GM21576 (cell line): ENCODE results near the gene SP6.

Source experiments
- ATAC-seq: cut with Tn5 transposase; IDR thresholded peaks from one replicate; pipeline ENCODE4 v1.9.1; 2021; ENCODE audit warnings: mild to moderate bottlenecking, moderate library complexity; ENCODE audit not compliant: unreplicated experiment

SP6 gene

GRCh38 chr17:47857551-47858455, 6.8 kb upstream of the SP6 start:
- ATAC-seq: no peak

DNA sequence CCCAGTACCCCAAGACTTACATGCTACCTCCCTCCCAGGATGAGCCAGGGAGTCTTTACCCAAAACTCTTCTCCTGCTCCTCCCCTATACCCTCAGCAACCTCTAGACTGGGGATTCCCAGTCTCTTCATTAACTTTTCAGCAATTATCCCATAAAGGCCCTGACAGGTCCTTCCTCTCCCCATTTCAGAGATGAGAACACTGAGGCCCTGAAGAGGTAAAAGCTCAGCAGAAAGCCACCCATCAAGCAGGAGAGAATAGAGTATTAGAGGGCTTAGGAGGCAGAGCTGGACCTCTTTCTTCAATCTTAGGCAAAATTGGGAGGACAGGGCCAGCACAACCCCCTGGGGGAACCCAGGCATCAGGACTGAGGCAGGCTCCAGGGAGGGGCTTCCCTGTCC, 5.9 kb upstream of the SP6 start:
- ATAC-seq: no peak

DNA sequence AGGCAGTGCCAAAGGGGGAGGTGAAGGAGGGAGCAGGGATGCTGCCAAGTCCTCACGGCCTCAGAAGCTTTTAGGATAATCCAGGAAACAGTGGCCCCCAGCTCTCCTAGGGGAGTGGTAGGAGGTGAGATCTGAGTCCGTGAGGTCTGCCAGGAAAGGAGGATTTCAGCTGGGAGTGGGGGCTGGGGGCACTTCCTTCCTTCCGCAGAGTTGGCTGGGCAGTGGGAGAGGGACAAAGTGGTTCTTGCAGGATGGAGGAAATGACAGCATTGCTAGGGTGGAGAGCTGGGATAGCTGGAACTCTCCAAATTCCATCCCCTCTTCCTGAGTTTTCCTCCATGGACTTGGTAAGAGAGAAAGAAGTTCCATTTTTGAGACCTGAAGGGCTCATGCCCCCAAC, 4.8 kb upstream of the SP6 start:
- ATAC-seq: no peak

DNA sequence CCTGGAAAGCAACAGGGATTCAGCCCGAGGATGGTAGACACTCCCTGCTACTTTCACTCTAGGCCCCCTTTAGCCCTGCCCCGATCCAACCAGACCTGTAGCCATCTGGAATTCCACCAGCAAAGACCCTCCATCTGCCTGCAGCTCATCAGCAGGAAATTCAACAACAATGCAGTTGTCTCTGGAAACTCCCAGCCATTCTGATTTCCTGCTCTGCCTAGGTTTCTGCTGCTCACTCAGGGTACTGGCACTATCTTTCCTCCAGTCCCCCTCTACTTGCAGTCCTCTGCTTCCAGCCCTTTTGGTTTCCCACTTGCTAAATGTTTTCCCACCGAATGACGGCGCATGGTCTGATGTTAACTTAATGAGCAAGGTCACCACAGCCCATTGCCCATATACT, 2.7 kb upstream of the SP6 start:
- no peak for ATAC-seq

- ATAC-seq: no peak
Measured at GRCh38 chr17:47852113-47852949, 1.4 kb upstream of the SP6 start.

- ATAC-seq: no peak
Measured at GRCh38 chr17:47851764-47852112, 775 bp upstream of the SP6 start.

DNA sequence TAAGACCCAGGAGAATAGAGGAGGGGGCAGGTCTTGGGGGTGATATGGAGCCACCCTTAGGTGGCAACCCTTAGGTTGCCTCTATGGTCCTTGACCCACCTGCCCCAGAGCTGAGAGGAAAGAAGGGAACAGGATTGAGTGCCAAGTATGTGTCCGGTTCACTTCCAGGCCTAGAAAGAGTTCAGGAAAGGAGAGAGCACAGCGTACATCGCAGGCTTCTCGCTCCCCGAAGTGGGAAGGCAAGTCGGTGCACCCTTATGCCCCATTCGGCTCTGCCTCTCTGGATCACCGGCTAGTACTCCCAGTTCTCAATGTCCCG, 631 bp downstream of the SP6 start:
- ATAC-seq: no peak

- no peak for ATAC-seq
Measured at GRCh38 chr17:47848198-47848513, 2.8 kb downstream of the SP6 start.

DNA sequence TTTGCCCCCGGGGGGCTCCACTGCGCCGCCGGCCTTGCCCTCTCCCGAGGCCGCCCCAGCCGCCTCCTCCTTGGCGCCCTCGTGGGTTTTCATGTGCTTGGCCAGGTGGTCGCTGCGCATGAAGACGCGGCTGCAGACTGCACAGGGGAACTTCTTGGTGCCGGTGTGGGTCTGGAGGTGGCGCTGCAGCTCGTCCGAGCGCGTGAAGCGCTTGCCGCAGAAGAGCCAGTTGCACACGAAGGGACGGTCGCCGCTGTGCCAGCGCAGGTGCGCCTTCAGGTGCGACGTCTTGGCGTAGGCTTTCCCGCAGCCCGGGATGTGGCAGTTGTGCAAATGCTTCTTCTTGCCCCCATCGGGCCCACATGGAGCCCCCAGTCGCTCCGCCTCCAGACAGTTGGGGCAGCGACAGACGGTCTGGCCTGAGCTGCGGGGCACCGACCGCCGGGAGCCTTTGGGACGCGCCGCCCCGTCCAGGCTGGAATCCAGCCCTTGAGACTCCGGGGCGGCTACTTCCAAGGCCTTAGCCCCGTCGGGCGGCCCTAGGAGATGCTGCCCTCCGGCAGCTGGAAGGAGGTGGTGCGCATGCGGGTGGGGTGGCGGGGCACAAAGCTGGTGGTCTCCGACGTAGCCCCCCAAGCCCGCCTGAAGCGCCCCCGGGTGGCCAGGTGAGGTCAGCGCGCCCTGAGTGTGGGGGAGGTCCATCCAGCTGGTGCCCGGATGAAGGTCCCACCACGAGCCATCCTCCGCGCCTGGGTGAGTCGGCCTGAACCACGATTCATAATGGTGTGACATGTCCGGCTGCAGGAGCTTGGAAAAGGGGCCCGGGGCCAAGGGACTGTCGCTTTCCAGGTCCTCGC, 3.4 kb downstream of the SP6 start:
- no peak for ATAC-seq

DNA sequence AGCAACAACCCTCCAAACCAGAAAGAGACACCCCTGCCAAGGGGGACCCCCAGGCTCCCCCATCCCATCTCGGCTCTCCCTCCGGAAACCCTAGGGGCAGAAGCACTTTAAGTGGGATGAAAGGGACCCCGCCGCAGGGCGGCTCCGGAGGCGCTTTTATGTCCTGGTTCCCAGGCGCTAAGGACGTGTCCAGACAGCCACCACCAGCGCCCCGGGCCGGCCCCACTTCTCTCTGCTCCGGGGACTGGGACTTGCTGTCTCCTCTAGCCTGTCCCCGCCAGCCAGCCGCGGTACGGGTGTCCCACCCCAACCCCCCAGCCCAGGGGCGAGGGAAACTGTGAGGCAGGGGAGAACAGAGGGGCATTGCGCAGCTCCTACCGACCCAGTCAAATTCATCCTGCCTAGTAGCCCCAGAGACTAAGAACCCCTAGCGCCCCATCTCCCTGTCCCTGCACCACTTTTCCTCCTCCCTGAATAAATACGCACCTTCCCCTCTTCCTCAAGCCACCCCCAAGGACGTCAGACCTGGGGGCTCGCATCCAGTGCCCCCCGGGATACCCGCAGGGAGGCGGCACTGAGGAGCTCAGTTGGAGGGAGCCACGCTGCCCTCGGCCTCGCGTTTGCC, 4.1 kb downstream of the SP6 start:
- ATAC-seq: no peak

DNA sequence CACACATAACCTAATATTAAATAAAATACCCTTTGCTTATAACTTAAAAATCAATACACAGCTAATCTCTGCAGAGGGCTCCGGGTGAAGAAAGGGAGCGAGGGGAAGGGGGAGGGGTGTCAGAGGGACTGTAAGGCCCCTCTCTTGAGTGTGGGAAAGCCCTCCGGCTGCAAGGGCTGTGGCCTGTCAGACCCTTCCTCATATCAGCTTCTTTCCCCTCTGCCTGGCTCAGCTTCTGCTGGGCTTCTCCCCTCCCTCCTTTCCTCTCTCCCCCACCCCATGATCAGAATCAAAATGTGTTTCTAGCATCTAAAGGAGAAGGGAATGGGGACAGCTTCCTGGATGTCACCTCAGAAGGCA, 5.3 kb downstream of the SP6 start:
- no peak for ATAC-seq

DNA sequence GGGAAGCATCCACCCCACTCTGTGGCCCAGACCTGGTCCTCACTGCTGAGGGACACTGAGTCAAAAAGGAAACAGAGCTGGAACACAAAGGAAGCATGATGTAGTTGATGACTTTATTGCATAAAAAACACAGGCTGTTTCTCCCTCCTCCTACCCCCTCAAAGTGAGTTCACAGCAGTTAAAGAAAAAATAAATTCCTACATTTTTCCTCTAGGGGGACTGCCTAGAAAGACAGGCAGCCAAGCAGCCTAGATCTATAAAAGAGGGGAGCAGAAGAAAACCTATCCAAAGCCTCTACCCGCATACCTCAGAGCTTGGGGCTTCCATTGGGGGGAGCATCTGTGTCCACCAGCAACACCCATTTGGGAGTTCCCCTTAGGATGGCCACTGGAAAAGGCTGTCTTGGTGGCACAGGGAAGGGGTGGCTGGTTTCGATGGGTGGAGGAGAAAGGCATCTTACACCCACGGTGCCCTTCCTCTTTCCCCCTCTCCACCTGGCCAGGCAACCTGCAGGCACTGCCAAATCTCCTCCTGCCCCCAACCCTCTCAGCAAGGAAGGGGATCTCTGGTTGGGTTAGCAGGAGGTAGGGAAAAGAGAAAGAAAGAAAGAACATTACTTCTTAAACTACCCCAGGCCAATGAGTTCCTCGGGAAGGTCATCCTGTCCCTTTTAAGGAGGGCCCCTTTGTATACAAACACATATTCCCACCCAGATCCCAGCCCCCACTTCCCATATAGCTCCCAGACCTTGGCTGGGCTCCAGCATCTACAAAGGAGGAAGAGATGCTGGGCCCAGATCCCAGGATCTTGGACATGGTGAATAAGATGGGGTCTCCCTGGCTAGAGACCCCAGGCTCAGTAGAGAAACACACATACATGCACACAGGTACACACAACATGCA, 5.9 kb downstream of the SP6 start:
- ATAC-seq: no peak

- no peak for ATAC-seq
Measured at GRCh38 chr17:47844227-47844626, 6.7 kb downstream of the SP6 start.

DNA sequence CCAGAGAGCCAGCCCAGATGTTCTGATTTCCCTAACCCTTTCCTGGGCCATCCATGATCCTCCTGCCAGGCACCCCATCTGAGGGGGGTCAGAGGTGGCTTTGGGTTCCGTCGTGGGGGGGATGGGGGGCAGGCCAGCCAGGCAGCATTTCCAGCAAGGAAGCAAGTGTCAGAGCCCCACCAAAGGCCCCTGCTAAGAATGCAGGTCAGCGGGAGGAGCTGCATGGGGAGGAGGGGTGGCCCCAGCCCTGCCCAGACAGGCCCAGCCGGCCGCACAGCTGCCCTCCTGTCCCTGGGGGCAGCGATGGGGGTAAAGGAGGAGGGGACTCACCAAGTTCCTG, 7.6 kb downstream of the SP6 start:
- ATAC-seq: no peak

GRCh38 chr17:47841488-47842291, 9.3 kb downstream of the SP6 start:
- no peak for ATAC-seq

DNA sequence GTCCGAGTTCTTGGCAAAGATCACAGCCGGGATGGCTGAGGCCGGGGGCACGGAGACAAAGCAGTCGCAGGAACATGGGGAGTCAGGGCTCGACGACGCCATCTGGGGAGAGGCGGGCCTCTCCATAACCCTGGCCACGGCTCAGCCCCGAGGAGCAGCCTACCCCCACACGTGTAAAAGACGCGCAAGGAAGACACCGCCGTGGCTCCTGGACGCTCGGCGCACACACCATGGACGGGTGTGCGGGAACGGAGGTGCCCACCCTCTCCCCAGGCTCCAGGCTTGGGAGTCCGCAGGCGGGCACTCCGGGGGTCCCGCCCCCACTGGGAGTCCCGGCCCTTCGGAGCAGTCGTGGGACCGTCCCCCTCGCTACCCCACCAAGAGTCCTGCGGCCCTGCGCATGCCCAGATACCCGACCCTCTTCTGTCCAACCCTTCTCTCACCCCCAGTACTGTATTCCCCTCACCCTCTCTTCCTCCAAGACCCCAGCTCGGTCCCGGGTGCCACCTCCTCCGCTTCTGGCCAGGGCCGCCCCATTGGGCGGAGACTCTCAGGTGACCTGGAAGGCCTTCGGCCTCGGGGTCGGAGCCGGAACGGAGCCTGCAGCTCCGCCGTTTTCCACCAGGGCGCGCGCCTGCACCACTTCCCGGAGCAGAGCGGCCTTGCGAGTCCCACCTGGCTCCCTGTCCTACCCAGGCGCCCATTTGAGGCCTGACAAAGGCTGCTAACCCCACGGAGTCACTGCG, 10.0 kb downstream of the SP6 start, which contains the start of gene SCRN2:
SCRN2 (minus strand) TSS at position 532 of the 746 bp plus-strand sequence; CDS start at position 102, 430 bp downstream.
- no peak for ATAC-seq

- ATAC-seq: no peak
Measured at GRCh38 chr17:47840001-47840741, 10.8 kb downstream of the SP6 start.

DNA sequence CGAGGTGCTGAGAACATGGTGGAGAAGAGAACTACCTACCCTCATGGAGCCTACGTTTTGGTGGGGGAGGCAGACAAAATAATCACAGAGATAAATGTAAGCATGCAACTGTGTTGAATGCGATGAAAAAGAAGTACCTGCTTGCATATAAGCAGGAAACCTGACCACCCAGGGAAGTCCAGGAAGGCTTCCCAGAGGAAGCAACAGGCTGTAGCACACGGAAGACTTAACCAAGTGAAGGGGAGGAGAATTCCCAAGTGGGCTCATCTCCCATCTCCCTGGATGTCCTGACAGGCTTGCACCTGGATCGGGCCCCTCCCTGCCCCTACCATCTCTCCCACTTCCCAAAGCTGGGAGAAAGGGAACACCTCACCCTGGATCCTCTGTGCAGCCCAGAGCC, 11.9 kb downstream of the SP6 start:
- no peak for ATAC-seq
